NOMO-1 treated with DMSO at 0.1 percent for 48 hours (cell line): Measurements from ENCODE around the gene IL1B.
A peak's percentile ranks its signal among the peaks of the same experiment; 100 is the strongest.
"Not testable (repeated sequence)": the region's sequence is repeated elsewhere in the genome, so short reads cannot be mapped to it uniquely, and the experiment has no call there.

ENCODE experiments used
- DNase-seq: peaks from one replicate; lab custom pipeline; 2025; ENCODE audit not compliant: unreplicated experiment; lab: John Stamatoyannopoulos, UW

Gene IL1B

GRCh38 chr2:112850588-112850987 is 14.0 kb upstream of the IL1B start:
- DNase-seq = no peak

GRCh38 chr2:112849956-112850355 is 13.4 kb upstream of the IL1B start:
- no peak for DNase-seq

GRCh38 chr2:112848833-112849232 is 12.3 kb upstream of the IL1B start:
- no peak for DNase-seq

- DNase-seq = no peak
Observed at GRCh38 chr2:112846031-112846430, 9.5 kb upstream of the IL1B start.

GRCh38 chr2:112843836-112844235 is 7.3 kb upstream of the IL1B start:
- DNase-seq = no peak

GRCh38 chr2:112843288-112843687 is 6.7 kb upstream of the IL1B start:
- DNase-seq = no peak

GRCh38 chr2:112841295-112842044 is 4.9 kb upstream of the IL1B start:
- peak; percentile 74 for DNase-seq

- DNase-seq = no peak
Observed at GRCh38 chr2:112840068-112840445, 3.5 kb upstream of the IL1B start.

GRCh38 chr2:112839407-112840067 is 3.0 kb upstream of the IL1B start:
- peak; percentile 82 for DNase-seq

GRCh38 chr2:112836163-112836560 is 417 bp downstream of the IL1B start:
- DNase-seq = no peak

- no peak for DNase-seq
Observed at GRCh38 chr2:112835536-112836162, 930 bp downstream of the IL1B start.

GRCh38 chr2:112835061-112835501 is 1.5 kb downstream of the IL1B start:
- no peak for DNase-seq

- DNase-seq = no peak
Observed at GRCh38 chr2:112834396-112835037, 2.1 kb downstream of the IL1B start.

- no peak for DNase-seq
Observed at GRCh38 chr2:112833976-112834375, 2.6 kb downstream of the IL1B start.

- DNase-seq = not testable (repeated sequence)
Observed at GRCh38 chr2:112833639-112833931, 3.0 kb downstream of the IL1B start.

- no peak for DNase-seq
Observed at GRCh38 chr2:112832841-112833638, 3.5 kb downstream of the IL1B start.

- DNase-seq = no peak
Observed at GRCh38 chr2:112831946-112832840, 4.4 kb downstream of the IL1B start.

- DNase-seq = no peak
Observed at GRCh38 chr2:112831513-112831845, 5.1 kb downstream of the IL1B start.

- no peak for DNase-seq
Observed at GRCh38 chr2:112830682-112831512, 5.7 kb downstream of the IL1B start.
